HUES6 (cell line): Measurements from ENCODE around the gene ARHGAP4.

Source experiments
- H3K27ac ChIP-seq: 2 replicates; pipeline ENCODE4 v1.7.0; 2013; ENCODE audit warnings: low read depth, mild to moderate bottlenecking, low read length, inconsistent platforms
- H3K27me3 ChIP-seq: 2 replicates; pipeline ENCODE4 v1.6.1; 2013; ENCODE audit warnings: low read length; ENCODE audit not compliant: control insufficient read depth, insufficient read depth
- H3K36me3 ChIP-seq: 2 replicates; pipeline ENCODE4 v1.6.1; 2013; ENCODE audit warnings: low read length; ENCODE audit not compliant: control insufficient read depth, insufficient read depth
- H3K4me1 ChIP-seq: 2 replicates; pipeline ENCODE4 v1.6.1; 2013; ENCODE audit warnings: low read length; ENCODE audit not compliant: control insufficient read depth, insufficient read depth
- H3K4me3 ChIP-seq: 2 replicates; pipeline ENCODE4 v1.5.1; 2013; ENCODE audit warnings: low read depth, low read length
- H3K9ac ChIP-seq: one replicate; pipeline ENCODE4 v1.6.1; 2013; ENCODE audit warnings: mild to moderate bottlenecking, low read length
- H3K9me3 ChIP-seq: 2 replicates; pipeline ENCODE4 v1.6.1; 2013; ENCODE audit warnings: low read depth, low read length; ENCODE audit not compliant: control insufficient read depth, insufficient read depth

ARHGAP4 gene

GRCh38 chrX:153969904-153970356, 43.9 kb upstream of the ARHGAP4 start:
- no peaks in the 10 kb centered on the region for H3K27me3 ChIP-seq
- H3K4me3 ChIP-seq: peak overlapping the region; percentile 81
- H3K9ac ChIP-seq: peak overlapping the region; percentile 70
- H3K27ac ChIP-seq: no peak overlapping the region
- peaks cover 51% of the 10 kb centered on the region for H3K4me1 ChIP-seq
- H3K9me3 ChIP-seq: no peaks in the 10 kb centered on the region
- peaks cover 15% of the 10 kb centered on the region for H3K36me3 ChIP-seq

GRCh38 chrX:153969125-153969903, 43.2 kb upstream of the ARHGAP4 start:
- Histone ChIP-seq H3K36me3 (peaks cover 17% of the 10 kb centered on the region), H3K9ac (peak overlapping the region; percentile 70), H3K27me3 (no peaks in the 10 kb centered on the region), H3K4me1 (peaks cover 47% of the 10 kb centered on the region), H3K4me3 (peak overlapping the region; percentile 81), H3K9me3 (no peaks in the 10 kb centered on the region), H3K27ac (no peak overlapping the region)

GRCh38 chrX:153968754-153969124, 42.7 kb upstream of the ARHGAP4 start:
- H3K4me3 ChIP-seq: peak overlapping the region; percentile 81
- peaks cover 41% of the 10 kb centered on the region for H3K4me1 ChIP-seq
- H3K36me3 ChIP-seq: peaks cover 23% of the 10 kb centered on the region
- H3K9me3 ChIP-seq: no peaks in the 10 kb centered on the region
- peak overlapping the region; percentile 70 for H3K9ac ChIP-seq
- H3K27me3 ChIP-seq: no peaks in the 10 kb centered on the region
- no peak overlapping the region for H3K27ac ChIP-seq

GRCh38 chrX:153968255-153968654, 42.2 kb upstream of the ARHGAP4 start:
- Histone ChIP-seq H3K4me1 (peaks cover 37% of the 10 kb centered on the region), H3K9ac (peak overlapping the region; percentile 9), H3K27me3 (no peaks in the 10 kb centered on the region), H3K27ac (no peak overlapping the region), H3K4me3 (peak overlapping the region; percentile 81), H3K36me3 (peaks cover 28% of the 10 kb centered on the region), H3K9me3 (no peaks in the 10 kb centered on the region)

GRCh38 chrX:153967536-153968224, 41.6 kb upstream of the ARHGAP4 start:
- Histone ChIP-seq H3K36me3 (peaks cover 34% of the 10 kb centered on the region), H3K9ac (peak overlapping the region; percentile 3), H3K27me3 (no peaks in the 10 kb centered on the region), H3K4me3 (peak overlapping the region; percentile 81; the same call in 1 of the 2 replicates), H3K4me1 (peaks cover 36% of the 10 kb centered on the region), H3K9me3 (no peaks in the 10 kb centered on the region), H3K27ac (no peak overlapping the region)

GRCh38 chrX:153966841-153967535, 40.9 kb upstream of the ARHGAP4 start:
- Histone ChIP-seq H3K4me3 (no peak overlapping the region), H3K4me1 (peaks cover 36% of the 10 kb centered on the region), H3K9ac (peak overlapping the region; percentile 3), H3K36me3 (peaks cover 41% of the 10 kb centered on the region), H3K9me3 (no peaks in the 10 kb centered on the region), H3K27ac (peak overlapping the region; percentile 13; the same call in 1 of the 2 replicates), H3K27me3 (no peaks in the 10 kb centered on the region)

GRCh38 chrX:153966283-153966688, 40.2 kb upstream of the ARHGAP4 start:
- Histone ChIP-seq H3K27ac (peak overlapping the region; percentile 13; the same call in 1 of the 2 replicates), H3K4me3 (no peak overlapping the region), H3K4me1 (peaks cover 36% of the 10 kb centered on the region), H3K9ac (no peak overlapping the region), H3K36me3 (peaks cover 48% of the 10 kb centered on the region), H3K9me3 (no peaks in the 10 kb centered on the region), H3K27me3 (no peaks in the 10 kb centered on the region)

GRCh38 chrX:153965406-153965805, 39.3 kb upstream of the ARHGAP4 start:
- Histone ChIP-seq H3K36me3 (peaks cover 56% of the 10 kb centered on the region), H3K4me3 (no peak overlapping the region), H3K4me1 (peaks cover 36% of the 10 kb centered on the region), H3K9ac (no peak overlapping the region), H3K27ac (no peak overlapping the region), H3K9me3 (no peaks in the 10 kb centered on the region), H3K27me3 (no peaks in the 10 kb centered on the region)

GRCh38 chrX:153964105-153964504, 38.0 kb upstream of the ARHGAP4 start:
- no peaks in the 10 kb centered on the region; the same call in 1 of the 2 replicates for H3K9me3 ChIP-seq
- H3K36me3 ChIP-seq: peaks cover 69% of the 10 kb centered on the region
- H3K4me3 ChIP-seq: no peak overlapping the region
- H3K4me1 ChIP-seq: peaks cover 31% of the 10 kb centered on the region
- no peak overlapping the region for H3K9ac ChIP-seq
- H3K27ac ChIP-seq: no peak overlapping the region
- no peaks in the 10 kb centered on the region for H3K27me3 ChIP-seq

GRCh38 chrX:153963546-153963945, 37.5 kb upstream of the ARHGAP4 start:
- Histone ChIP-seq H3K9me3 (no peaks in the 10 kb centered on the region; the same call in 1 of the 2 replicates), H3K36me3 (peaks cover 73% of the 10 kb centered on the region), H3K4me3 (no peak overlapping the region)

More at GRCh38 chrX:153963546-153963945, 37.5 kb upstream of the ARHGAP4 start:
- no peaks in the 10 kb centered on the region for H3K27me3 ChIP-seq
- no peak overlapping the region for H3K9ac ChIP-seq
- no peak overlapping the region for H3K27ac ChIP-seq
- H3K4me1 ChIP-seq: peaks cover 25% of the 10 kb centered on the region
